ENCODE results near the gene ARAP1. TPM values are rescaled to one million over a fixed set of nuclear protein-coding genes. Genes with fewer than 3 reads are reported as not detected.

ARAP1 gene
- total and polyA plus RNA-seq, 2 of the 8 experiments (the other 6 are each of a cell fraction or from before 2014, with no cell fraction given), result 25.7 to 61.6 TPM

GRCh38 chr11:72781313-72782080, 29.3 kb upstream of the ARAP1 start:
- WGBS, 2 experiments (ENCODE audit: extremely low coverage in 1 of 2, insufficient coverage in 1 of 2, insufficient read length in 1 of 2, insufficient replicate concordance in 2 of 2, low coverage in 1 of 2, low lambda C conversion rate in 2 of 2, missing lambda C conversion rate in 1 of 2), result 0% methylated on average over 8 of the region's 89 CpGs; no CpG with 5 or more reads in 1 of the 2 experiments
- Histone ChIP-seq H3K4me2 (ENCODE audit: insufficient read depth in 1 of 2, low read depth in 2 of 2, low read length in 2 of 2) (peak overlapping the region; percentile 83 to 88), H4K5ac (ENCODE audit: insufficient read length, low read depth, low read length) (no peak overlapping the region), H3K79me2 (ENCODE audit: control insufficient read depth in 1 of 2, insufficient read depth in 2 of 2, low read length in 2 of 2) (no peaks in the 10 kb centered on the region), H4K8ac (ENCODE audit: extremely low read depth, insufficient read depth, low read length) (no peak overlapping the region), H3K18ac (ENCODE audit: extremely low read depth, low read length) (no peak overlapping the region; the same call in 1 of the 2 replicates), H3K4me3 (ENCODE audit: extremely low read depth in 1 of 4, insufficient read depth in 2 of 4, low read depth in 3 of 4, low read length in 4 of 4) (peak overlapping the region; percentile 42 to 76 (median 57)), H2BK20ac (ENCODE audit: low read length) (0 out of 2 replicates have a peak overlapping the region, but pooled peaks have one; percentile 6), H3K56ac (replicated peaks; ENCODE audit: insufficient read length, low read depth, low read length) (no peak overlapping the region), H3K9ac (replicated peaks in 1 of 4; ENCODE audit: extremely low read depth in 1 of 4, low read depth in 3 of 4, low read length in 3 of 4) (no peak overlapping the region), H4K20me1 (replicated peaks in 1 of 2; ENCODE audit: control insufficient read depth in 1 of 2, insufficient read depth in 2 of 2, low read length in 2 of 2) (peaks cover 1 to 3% of the 10 kb centered on the region in 2 experiments), H2BK15ac (ENCODE audit: low read length) (0 out of 2 replicates have a peak overlapping the region, but pooled peaks have one; percentile 81), H3K4ac (replicated peaks; ENCODE audit: insufficient read length, low read depth, low read length) (no peak overlapping the region), H2BK12ac (ENCODE audit: low read depth, low read length) (no peak overlapping the region; the same call in 1 of the 2 replicates), H2AFZ (ENCODE audit: low read length) (peak overlapping the region; percentile 18; the same call in 1 of the 2 replicates), H2AK5ac (ENCODE audit: low read depth, low read length) (no peak overlapping the region), H3K27ac (ENCODE audit: low read depth, low read length) (no peak overlapping the region), H2BK5ac (ENCODE audit: low read depth, low read length) (no peak overlapping the region), H2BK120ac (replicated peaks; ENCODE audit: low read depth, low read length) (no peak overlapping the region), H3K27me3 (replicated peaks in 1 of 4; ENCODE audit: control insufficient read depth in 3 of 4, extremely low read depth in 1 of 4, insufficient read depth in 3 of 4, low read length in 3 of 4) (peaks cover 0 to 12% (median 6%) of the 10 kb centered on the region in 4 experiments; a peak in 3 of 7 replicates), H3K23me2 (ENCODE audit: low read depth, low read length) (peaks cover 11% of the 10 kb centered on the region), H3K79me1 (ENCODE audit: low read depth, low read length) (peaks cover 8% of the 10 kb centered on the region), H4K91ac (replicated peaks; ENCODE audit: insufficient read length, low read length) (peak overlapping the region; percentile 67), H3K23ac (ENCODE audit: insufficient read length) (no peak overlapping the region), H3K9me3 (ENCODE audit: insufficient read depth in 2 of 2, low read depth in 1 of 2, low read length in 1 of 2) (no peaks in the 10 kb centered on the region), H3K36me3 (ENCODE audit: control insufficient read depth in 2 of 4, insufficient read depth in 4 of 4, low read length in 3 of 4) (no peaks in the 10 kb centered on the region), H3K14ac (ENCODE audit: insufficient read length) (no peak overlapping the region), H3K4me1 (replicated peaks in 1 of 4; ENCODE audit: control insufficient read depth in 3 of 4, insufficient read depth in 4 of 4, low read length in 3 of 4) (peaks cover 5 to 19% (median 13%) of the 10 kb centered on the region in 4 experiments)
- ChIA-PET CTCF (ENCODE audit: partially characterized antibody) (interaction anchor here (0.7 to 2.4 kb wide), 12 partner anchors 12 to 458 kb away, joined by 3 to 33 read pairs (median 4); partner anchors contain the start of gene STARD10), POLR2A (ENCODE audit: partially characterized antibody) (interaction anchor here (0.8 to 1.8 kb wide), 7 partner anchors 11 to 557 kb away, joined by 3 to 8 read pairs (median 3); partner anchors contain the start of genes INPPL1 and STARD10)
- no peak for FAIRE-seq
- TF ChIP-seq RNF2 (IDR thresholded peaks at IDR 0.05; ENCODE audit: borderline replicate concordance, low read depth, low read length, missing control alignments, poor library complexity, severe bottlenecking) (no peak), KDM4A (IDR thresholded peaks at IDR 0.05; ENCODE audit: low read depth, low read length, severe bottlenecking) (peak; percentile 34), TCF12 (IDR thresholded peaks at IDR 0.05; ENCODE audit: low read depth, low read length) (no peak), YY1 (IDR thresholded peaks at IDR 0.05; ENCODE audit: low read depth, low read length) (no peak), BRCA1 (IDR thresholded peaks at IDR 0.05; ENCODE audit: low read depth, low read length) (no peak), FOSL1 (IDR thresholded peaks at IDR 0.05; ENCODE audit: insufficient read depth, low read depth, low read length) (peak; percentile 89)
- DNase-seq (ENCODE audit: low read depth in 1 of 2, low spot score in 2 of 2), result peak in 1 of 2 experiments; percentile 63

All from H1 (cell line).